ENCODE results near the gene PRSS2. TPM values are rescaled to one million over a fixed set of nuclear protein-coding genes. Genes with fewer than 3 reads are reported as not detected.

The PRSS2 gene
- total RNA-seq, 4 donors from 2014 or later: not detected

DNA sequence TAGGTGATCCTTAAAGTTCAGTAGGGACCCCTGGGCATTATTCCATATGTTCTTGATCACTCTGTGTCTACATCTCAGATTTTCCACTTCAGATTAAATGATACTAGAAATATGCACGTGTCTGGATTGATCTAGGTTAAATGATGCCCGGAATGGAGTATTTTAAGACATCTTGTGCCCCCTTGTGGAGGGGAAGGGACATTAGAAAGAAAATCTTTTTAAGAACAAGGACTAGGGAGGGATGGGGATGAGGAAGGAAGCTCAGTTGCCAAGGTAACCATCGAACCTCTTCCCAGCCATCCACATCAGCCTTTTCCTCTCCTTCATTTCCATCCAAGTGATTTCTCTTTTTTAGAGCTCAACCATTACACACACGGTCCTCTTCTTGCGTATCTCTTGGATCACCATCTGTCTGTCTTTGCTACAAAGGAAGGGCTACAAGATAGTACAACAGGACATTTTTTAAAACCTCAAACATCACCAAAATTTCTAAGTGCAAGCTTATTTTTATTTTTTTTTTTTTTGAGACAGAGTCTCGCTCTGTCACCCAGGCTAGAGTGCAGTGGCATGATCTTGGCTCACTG, 40.5 kb downstream of the PRSS2 start:
- DNase-seq: no peak
- Histone ChIP-seq H3K27ac (no peak overlapping the region), H3K9me3 (no peaks in the 10 kb centered on the region), H3K4me3 (no peak overlapping the region), H3K27me3 (no peaks in the 10 kb centered on the region), H3K4me1 (no peaks in the 10 kb centered on the region), H3K36me3 (no peaks in the 10 kb centered on the region)
- TF ChIP-seq, protein P1, sequence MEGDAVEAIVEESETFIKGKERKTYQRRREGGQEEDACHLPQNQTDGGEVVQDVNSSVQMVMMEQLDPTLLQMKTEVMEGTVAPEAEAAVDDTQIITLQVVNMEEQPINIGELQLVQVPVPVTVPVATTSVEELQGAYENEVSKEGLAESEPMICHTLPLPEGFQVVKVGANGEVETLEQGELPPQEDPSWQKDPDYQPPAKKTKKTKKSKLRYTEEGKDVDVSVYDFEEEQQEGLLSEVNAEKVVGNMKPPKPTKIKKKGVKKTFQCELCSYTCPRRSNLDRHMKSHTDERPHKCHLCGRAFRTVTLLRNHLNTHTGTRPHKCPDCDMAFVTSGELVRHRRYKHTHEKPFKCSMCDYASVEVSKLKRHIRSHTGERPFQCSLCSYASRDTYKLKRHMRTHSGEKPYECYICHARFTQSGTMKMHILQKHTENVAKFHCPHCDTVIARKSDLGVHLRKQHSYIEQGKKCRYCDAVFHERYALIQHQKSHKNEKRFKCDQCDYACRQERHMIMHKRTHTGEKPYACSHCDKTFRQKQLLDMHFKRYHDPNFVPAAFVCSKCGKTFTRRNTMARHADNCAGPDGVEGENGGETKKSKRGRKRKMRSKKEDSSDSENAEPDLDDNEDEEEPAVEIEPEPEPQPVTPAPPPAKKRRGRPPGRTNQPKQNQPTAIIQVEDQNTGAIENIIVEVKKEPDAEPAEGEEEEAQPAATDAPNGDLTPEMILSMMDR (IDR thresholded peaks at IDR 0.05): peak in 2 of 4 experiments; percentile 31 to 44
- no peak for TF ChIP-seq POLR2A (IDR thresholded peaks at IDR 0.05)
- intact Hi-C loops (cut with DNase I; ENCODE audit: low total_unique reads): no loop called here

DNA sequence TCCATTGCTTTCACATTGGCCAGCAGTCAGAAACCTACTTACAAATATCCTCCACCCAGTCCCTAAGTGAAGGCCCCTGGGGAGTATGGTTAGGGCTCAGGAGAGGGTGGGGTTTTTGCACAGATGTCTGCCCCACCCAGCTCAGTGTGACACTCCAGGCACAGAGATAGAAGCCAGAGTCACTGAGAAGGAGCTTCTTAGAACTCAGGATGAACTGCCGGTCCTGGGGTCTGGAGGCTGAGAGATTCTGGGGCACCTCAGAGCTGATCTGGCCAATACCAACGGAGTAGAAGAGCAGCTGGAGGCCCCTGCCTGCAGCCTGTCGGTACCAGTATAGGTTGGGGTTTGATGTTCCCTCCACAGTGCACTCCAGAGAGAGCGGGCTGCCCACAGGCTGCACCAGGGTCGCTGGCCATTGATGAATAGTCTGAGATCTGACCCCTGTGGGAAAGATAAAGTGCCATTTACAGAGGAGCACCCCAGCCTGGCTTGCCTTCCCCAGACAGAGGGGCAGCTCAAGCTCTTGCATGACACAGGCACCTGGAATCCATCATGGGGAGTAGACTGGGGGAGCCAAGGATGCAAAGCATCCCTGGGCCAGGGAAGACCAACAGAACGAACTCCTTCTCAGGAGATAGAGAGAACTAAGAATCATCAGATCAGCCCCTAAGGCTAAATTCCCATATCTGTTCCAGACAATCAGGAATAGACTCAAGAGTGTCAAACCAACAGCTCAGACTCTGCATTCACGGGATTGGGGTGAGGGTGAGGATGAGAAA, 41.9 kb downstream of the PRSS2 start:
- Histone ChIP-seq H3K27me3 (no peaks in the 10 kb centered on the region), H3K27ac (no peak overlapping the region), H3K36me3 (no peaks in the 10 kb centered on the region), H3K9me3 (no peaks in the 10 kb centered on the region), H3K4me3 (no peak overlapping the region), H3K4me1 (no peaks in the 10 kb centered on the region)
- TF ChIP-seq, protein P1 (IDR thresholded peaks at IDR 0.05): no peak
- TF ChIP-seq POLR2A (IDR thresholded peaks at IDR 0.05): no peak
- intact Hi-C loops (cut with DNase I; ENCODE audit: low total_unique reads): no loop called here
- DNase-seq: no peak

DNA sequence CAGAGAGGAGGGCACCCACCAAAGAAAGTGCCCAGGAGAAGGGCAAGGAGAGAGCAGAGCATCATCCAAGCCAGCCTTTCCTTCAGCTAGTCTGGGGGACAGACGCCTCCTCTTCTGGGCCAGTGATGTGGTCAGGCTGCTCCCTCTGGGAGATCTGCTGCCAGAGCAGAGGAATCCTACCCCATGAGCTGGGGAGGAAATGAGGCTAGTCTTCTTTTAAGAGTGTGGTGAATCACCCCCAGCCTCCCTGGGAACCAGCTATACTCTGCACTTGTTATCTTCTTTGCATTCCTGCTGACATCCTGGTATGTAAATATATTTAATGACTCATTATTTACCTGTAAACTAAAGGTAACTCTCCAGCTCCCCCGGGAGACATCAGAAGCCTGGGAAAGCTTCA, 42.5 kb downstream of the PRSS2 start:
- TF ChIP-seq, protein P1 (IDR thresholded peaks at IDR 0.05): no peak
- no peak for TF ChIP-seq POLR2A (IDR thresholded peaks at IDR 0.05)
- Histone ChIP-seq H3K4me3 (no peak overlapping the region), H3K27ac (no peak overlapping the region), H3K27me3 (no peaks in the 10 kb centered on the region), H3K4me1 (no peaks in the 10 kb centered on the region), H3K36me3 (no peaks in the 10 kb centered on the region), H3K9me3 (no peaks in the 10 kb centered on the region)
- DNase-seq: no peak
- intact Hi-C loops (cut with DNase I; ENCODE audit: low total_unique reads): no loop called here

DNA sequence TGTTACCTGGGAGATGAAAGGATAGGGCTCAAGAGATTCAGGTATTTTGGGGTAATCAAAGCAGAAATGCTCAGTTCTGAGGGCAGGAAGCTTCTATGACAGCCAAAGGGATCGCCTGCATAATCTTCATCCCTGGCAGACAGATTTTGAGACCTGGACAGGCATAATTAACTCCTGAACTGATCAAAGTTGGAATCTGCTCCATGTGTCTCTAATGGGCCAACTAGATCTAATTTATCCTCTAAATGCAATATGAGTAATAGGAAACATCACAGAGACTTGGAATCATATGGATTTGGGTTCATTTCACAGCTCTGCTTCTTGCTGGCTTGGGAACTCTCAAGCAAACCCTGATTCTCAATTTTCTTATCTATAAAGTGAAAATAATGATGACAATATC, 42.9 kb downstream of the PRSS2 start:
- no peak for TF ChIP-seq POLR2A (IDR thresholded peaks at IDR 0.05)
- TF ChIP-seq, protein P1 (IDR thresholded peaks at IDR 0.05): no peak
- intact Hi-C loops (cut with DNase I; ENCODE audit: low total_unique reads): no loop called here
- H3K27me3 ChIP-seq: no peaks in the 10 kb centered on the region
- no peaks in the 10 kb centered on the region for H3K36me3 ChIP-seq
- H3K27ac ChIP-seq: no peak overlapping the region
- no peak overlapping the region for H3K4me3 ChIP-seq
- no peaks in the 10 kb centered on the region for H3K9me3 ChIP-seq
- no peak for DNase-seq
- H3K4me1 ChIP-seq: no peaks in the 10 kb centered on the region

- Histone ChIP-seq H3K27me3 (no peaks in the 10 kb centered on the region), H3K36me3 (no peaks in the 10 kb centered on the region), H3K9me3 (no peaks in the 10 kb centered on the region), H3K4me3 (no peak overlapping the region), H3K4me1 (no peaks in the 10 kb centered on the region), H3K27ac (no peak overlapping the region)
- TF ChIP-seq, protein P1 (IDR thresholded peaks at IDR 0.05): no peak
- TF ChIP-seq POLR2A (IDR thresholded peaks at IDR 0.05): no peak
- intact Hi-C loops (cut with DNase I; ENCODE audit: low total_unique reads): no loop called here
- no peak for DNase-seq
These were observed 43.7 kb downstream of the PRSS2 start for GRCh38 chr7:142814451-142814850.

Measured in uterus (tissue), 4 donors.